C1 segment of cervical spinal cord (tissue), 14 donors: Measurements from ENCODE around the gene PRKCE.

Experiments used
- DNase-seq, 14 donors: peaks; one replicate each; lab custom pipeline; 2025; lab: John Stamatoyannopoulos, UW

PRKCE gene

GRCh38 chr2:46036929-46037328, 385.5 kb downstream of the PRKCE start:
- DNase-seq: no peak

- DNase-seq: no peak
Observed at GRCh38 chr2:46039543-46040303, 388.2 kb downstream of the PRKCE start.

GRCh38 chr2:46040563-46041155, 389.2 kb downstream of the PRKCE start:
- DNase-seq: no peak

- DNase-seq: no peak
Observed at GRCh38 chr2:46041434-46041833, 390.0 kb downstream of the PRKCE start.

GRCh38 chr2:46042207-46042637, 390.7 kb downstream of the PRKCE start:
- no peak for DNase-seq

GRCh38 chr2:46042711-46043110, 391.2 kb downstream of the PRKCE start:
- DNase-seq: no peak

- no peak for DNase-seq
Observed at GRCh38 chr2:46045888-46046287, 394.4 kb downstream of the PRKCE start.

GRCh38 chr2:46047290-46047689, 395.8 kb downstream of the PRKCE start:
- DNase-seq: no peak

- no peak for DNase-seq
Observed at GRCh38 chr2:46048693-46049092, 397.2 kb downstream of the PRKCE start.

- DNase-seq: peak in 1 of 14 donors; percentile 15
Observed at GRCh38 chr2:46050027-46050426, 398.6 kb downstream of the PRKCE start.

- DNase-seq: no peak
Observed at GRCh38 chr2:46050489-46050888, 399.0 kb downstream of the PRKCE start.

GRCh38 chr2:46051085-46051484, 399.6 kb downstream of the PRKCE start:
- DNase-seq: no peak

GRCh38 chr2:46053564-46053963, 402.1 kb downstream of the PRKCE start:
- DNase-seq: no peak

- DNase-seq: no peak
Observed at GRCh38 chr2:46056541-46056940, 405.1 kb downstream of the PRKCE start.

- DNase-seq: peak in 2 of 14 donors; percentile 12 to 22
Observed at GRCh38 chr2:46058140-46058539, 406.7 kb downstream of the PRKCE start.

GRCh38 chr2:46062637-46063412, 411.4 kb downstream of the PRKCE start:
- DNase-seq: peak in 11 of 14 donors; percentile 4 to 72 (median 19)

GRCh38 chr2:46064396-46064795, 412.9 kb downstream of the PRKCE start:
- DNase-seq: no peak

GRCh38 chr2:46065152-46065551, 413.7 kb downstream of the PRKCE start:
- no peak for DNase-seq

- DNase-seq: no peak
Observed at GRCh38 chr2:46066116-46066515, 414.6 kb downstream of the PRKCE start.

- DNase-seq: no peak
Observed at GRCh38 chr2:46066601-46067000, 415.1 kb downstream of the PRKCE start.

GRCh38 chr2:46067062-46067461, 415.6 kb downstream of the PRKCE start:
- DNase-seq: no peak

GRCh38 chr2:46067501-46068305, 416.2 kb downstream of the PRKCE start:
- no peak for DNase-seq
